Prostate gland (tissue), 2 donors: ENCODE measurements around the gene BCL2L1. TPM values are rescaled to one million over a fixed set of nuclear protein-coding genes. Genes with fewer than 3 reads are reported as not detected.
A peak's percentile ranks its signal among the peaks of the same experiment; 100 is the strongest.
"Not testable (repeated sequence)": the region's sequence is repeated elsewhere in the genome, so short reads cannot be mapped to it uniquely, and the experiment has no call there.

Experiments used
- DNase-seq: peaks from one replicate; pipeline ENCODE4 v3.0.0-alpha.2; 2019; ENCODE audit warnings: low spot score
- H3K27ac ChIP-seq, 2 donors: fragments of 200-600 bp; sonication (generic); 2 replicates each; pipeline ENCODE4 v1.5.1; 2017 to 2019
- H3K27me3 ChIP-seq: fragments of 200-600 bp; sonication (generic); replicated peaks from 2 replicates; pipeline ENCODE4 v1.5.1; 2019; ENCODE audit not compliant: insufficient read depth
- H3K36me3 ChIP-seq, 2 donors: fragments of 200-600 bp; sonication (generic); 1 replicate in 1 of 2; 2 replicates in 1 of 2; pipeline versions ENCODE4 v1.5.1 to v1.8.1; 2017 to 2019
- H3K4me1 ChIP-seq: fragments of 200-600 bp; sonication (generic); replicated peaks from 2 replicates; pipeline ENCODE4 v1.5.1; 2019
- H3K4me3 ChIP-seq, 2 donors: fragments of 200-600 bp; sonication (generic); 2 replicates each; pipeline ENCODE4 v1.5.1; 2017 to 2019
- H3K9me3 ChIP-seq: fragments of 200-600 bp; sonication (generic); 2 replicates; pipeline ENCODE4 v1.5.1; 2017
- POLR2A ChIP-seq: fragments of 450-650 bp; IDR thresholded peaks from one replicate; pipeline ENCODE4 v1.6.1; 2016; ENCODE audit warnings: antibody characterized with exemption, mild to moderate bottlenecking
- POLR2AphosphoS5 ChIP-seq: sonication (generic); formaldehyde crosslinking; IDR thresholded peaks from one replicate; pipeline ENCODE4 v1.6.1; 2017; ENCODE audit warnings: antibody characterized with exemption
- WGBS: methylation state at CpG from one replicate; pipeline ENCODE4 v1.1.5; 2018; 5-methylcytosine and 5-hydroxymethylcytosine counted together
- intact Hi-C: fragments of 100-400 bp; cut with DNase I; formaldehyde crosslinking; loops from one replicate; pipeline ENCODE4 v1.14.2; 2022
- total RNA-seq, 2 donors: library from RNA; depleted of rRNA; stranded (reverse); fragments of >200 nt; gene quantifications; one replicate each; pipeline ENCODE4 v1.1.0, GENCODE V29; 2016
- TF ChIP-seq, protein P1 (sequence below), 4 experiments: fragments of 200-600 bp in 2 of 4; fragments of 450-650 bp in 2 of 4; sonication (generic) in 2 of 4; IDR thresholded peaks; 1 replicate in 3 of 4; 2 replicates in 1 of 4; pipeline ENCODE4 v1.5.1; 2016 to 2019; ENCODE audit warnings: antibody characterized with exemption in 4 of 4, mild to moderate bottlenecking in 2 of 4, moderate library complexity in 2 of 4

The BCL2L1 gene
- total RNA-seq, 2 donors from 2014 or later, result 127 to 155 TPM

DNA sequence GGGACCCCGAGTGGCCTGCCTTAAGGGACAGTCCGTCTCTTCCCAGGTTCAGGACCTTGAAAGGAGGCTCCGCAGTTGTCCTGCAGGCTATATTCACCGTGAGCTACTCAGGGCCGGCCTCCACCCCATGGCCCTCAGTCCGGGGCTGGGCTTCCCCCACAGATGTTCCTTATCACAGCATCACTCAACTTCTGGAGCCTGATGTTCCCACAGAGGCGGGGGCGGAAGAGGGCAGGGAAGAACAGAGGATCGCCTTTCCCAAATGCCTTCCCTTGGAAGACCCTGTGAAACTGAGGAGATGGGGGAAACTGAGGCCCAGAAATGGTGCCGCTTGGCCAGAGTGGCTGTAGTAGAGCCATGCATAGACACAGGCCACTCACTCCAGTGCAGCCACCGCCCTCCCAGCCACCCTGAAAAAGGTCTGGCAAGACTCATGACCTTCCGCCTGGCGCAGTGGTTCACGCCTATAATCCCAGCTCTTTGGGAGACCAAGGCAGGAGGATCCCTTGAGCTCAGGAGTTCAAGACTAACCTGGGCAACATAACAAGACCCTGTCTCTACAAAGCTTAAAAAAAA lies 89.2 kb downstream of the BCL2L1 start:
- no peak for DNase-seq
- 69% methylated on average over 14 of the region's 14 CpGs for WGBS
- H3K36me3 ChIP-seq, result no peaks in the 10 kb centered on the region
- TF ChIP-seq POLR2AphosphoS5 (no peak), POLR2A (no peak)
- TF ChIP-seq, protein P1, sequence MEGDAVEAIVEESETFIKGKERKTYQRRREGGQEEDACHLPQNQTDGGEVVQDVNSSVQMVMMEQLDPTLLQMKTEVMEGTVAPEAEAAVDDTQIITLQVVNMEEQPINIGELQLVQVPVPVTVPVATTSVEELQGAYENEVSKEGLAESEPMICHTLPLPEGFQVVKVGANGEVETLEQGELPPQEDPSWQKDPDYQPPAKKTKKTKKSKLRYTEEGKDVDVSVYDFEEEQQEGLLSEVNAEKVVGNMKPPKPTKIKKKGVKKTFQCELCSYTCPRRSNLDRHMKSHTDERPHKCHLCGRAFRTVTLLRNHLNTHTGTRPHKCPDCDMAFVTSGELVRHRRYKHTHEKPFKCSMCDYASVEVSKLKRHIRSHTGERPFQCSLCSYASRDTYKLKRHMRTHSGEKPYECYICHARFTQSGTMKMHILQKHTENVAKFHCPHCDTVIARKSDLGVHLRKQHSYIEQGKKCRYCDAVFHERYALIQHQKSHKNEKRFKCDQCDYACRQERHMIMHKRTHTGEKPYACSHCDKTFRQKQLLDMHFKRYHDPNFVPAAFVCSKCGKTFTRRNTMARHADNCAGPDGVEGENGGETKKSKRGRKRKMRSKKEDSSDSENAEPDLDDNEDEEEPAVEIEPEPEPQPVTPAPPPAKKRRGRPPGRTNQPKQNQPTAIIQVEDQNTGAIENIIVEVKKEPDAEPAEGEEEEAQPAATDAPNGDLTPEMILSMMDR (IDR thresholded peaks at IDR 0.05), result no peak
- no peaks in the 10 kb centered on the region for H3K9me3 ChIP-seq
- intact Hi-C loops, result no loop called here
- no peaks in the 10 kb centered on the region for H3K27me3 ChIP-seq
- no peaks in the 10 kb centered on the region for H3K4me1 ChIP-seq
- H3K4me3 ChIP-seq, result no peak overlapping the region
- H3K27ac ChIP-seq, result no peak overlapping the region

DNA sequence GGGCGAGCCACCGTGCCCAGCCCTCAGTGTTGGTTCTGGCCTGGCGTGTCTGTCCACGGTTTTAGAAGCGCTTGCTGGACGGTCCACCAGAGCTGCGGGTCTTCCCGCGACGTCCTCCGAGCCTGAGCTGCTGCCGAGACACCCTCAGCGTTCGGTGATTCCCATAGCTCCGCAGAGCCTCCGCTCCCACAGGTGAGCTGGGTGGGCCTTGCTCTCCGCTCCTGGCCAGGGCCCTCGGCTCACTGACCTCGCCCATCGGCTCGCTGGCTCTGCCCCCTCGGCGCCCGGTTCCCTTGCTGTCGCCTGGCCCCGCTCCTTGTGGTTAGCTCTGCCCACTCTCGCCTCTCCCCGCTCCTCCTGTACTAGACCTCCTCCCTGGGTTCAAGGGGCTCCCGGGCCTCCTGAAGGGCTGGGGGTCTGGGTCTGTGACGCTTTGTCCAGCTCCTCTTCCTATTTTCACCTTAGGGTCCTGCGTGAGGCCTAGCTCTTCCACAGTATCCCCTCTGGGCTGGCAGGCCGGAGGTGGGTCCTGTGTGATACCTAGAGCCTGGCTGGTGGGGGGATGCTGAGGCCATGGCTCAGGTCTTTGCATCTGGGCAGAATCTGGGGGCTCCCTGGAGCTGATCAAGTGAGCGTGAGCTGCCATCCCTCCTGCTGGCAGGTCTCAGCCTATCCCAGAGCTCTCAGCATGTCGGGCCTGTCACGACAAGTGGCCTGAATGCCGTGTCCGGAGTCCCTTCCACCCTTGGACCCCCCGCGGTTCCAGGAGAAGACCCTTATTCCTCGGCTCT lies 89.9 kb downstream of the BCL2L1 start:
- H3K27ac ChIP-seq, result no peak overlapping the region
- no peak for DNase-seq
- TF ChIP-seq POLR2A (no peak), POLR2AphosphoS5 (no peak)
- TF ChIP-seq, protein P1 (IDR thresholded peaks at IDR 0.05), result no peak
- WGBS, result 84% methylated on average over 39 of the region's 40 CpGs
- no peaks in the 10 kb centered on the region for H3K9me3 ChIP-seq
- H3K4me3 ChIP-seq, result no peak overlapping the region
- intact Hi-C loops, result no loop called here
- H3K36me3 ChIP-seq, result no peaks in the 10 kb centered on the region
- H3K27me3 ChIP-seq, result no peaks in the 10 kb centered on the region
- no peaks in the 10 kb centered on the region for H3K4me1 ChIP-seq

DNA sequence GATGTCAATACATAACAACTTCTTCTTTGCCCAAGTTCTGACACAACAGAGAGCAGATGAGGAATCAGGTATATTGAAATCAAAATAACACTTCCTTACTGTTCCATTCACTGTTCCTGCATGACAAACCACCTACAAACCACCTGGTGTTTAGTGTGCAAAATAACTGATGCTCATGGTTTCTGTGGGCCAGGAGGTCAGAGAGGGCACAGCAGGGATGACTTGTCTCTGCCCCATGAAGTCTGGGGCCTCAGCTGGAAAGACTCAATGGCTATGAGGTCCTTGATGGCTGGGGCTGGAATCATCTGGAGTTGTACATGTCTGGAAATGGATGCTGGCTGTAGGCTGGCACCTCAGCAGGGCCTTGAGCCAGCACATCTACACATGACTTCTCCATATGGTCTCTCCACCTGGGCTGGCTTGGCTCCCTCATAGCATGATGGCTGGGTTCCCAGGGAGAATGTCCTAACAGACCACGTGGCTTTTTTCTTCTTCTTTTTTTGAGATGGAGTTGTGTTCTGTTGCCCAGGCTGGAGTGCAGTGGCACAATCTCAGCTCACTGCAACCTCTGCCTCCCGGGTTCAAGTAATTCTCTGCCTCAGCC lies 92.4 kb downstream of the BCL2L1 start:
- no peaks in the 10 kb centered on the region for H3K27me3 ChIP-seq
- H3K9me3 ChIP-seq, result no peaks in the 10 kb centered on the region
- TF ChIP-seq, protein P1 (IDR thresholded peaks at IDR 0.05), result no peak
- TF ChIP-seq POLR2AphosphoS5 (peak; percentile 20), POLR2A (no peak)
- no peaks in the 10 kb centered on the region for H3K36me3 ChIP-seq
- H3K27ac ChIP-seq, result no peak overlapping the region
- H3K4me1 ChIP-seq, result no peaks in the 10 kb centered on the region
- WGBS, result 28% methylated on average over 2 of the region's 2 CpGs
- no peak overlapping the region for H3K4me3 ChIP-seq
- intact Hi-C loops, result no loop called here
- peak; percentile 46 for DNase-seq

DNA sequence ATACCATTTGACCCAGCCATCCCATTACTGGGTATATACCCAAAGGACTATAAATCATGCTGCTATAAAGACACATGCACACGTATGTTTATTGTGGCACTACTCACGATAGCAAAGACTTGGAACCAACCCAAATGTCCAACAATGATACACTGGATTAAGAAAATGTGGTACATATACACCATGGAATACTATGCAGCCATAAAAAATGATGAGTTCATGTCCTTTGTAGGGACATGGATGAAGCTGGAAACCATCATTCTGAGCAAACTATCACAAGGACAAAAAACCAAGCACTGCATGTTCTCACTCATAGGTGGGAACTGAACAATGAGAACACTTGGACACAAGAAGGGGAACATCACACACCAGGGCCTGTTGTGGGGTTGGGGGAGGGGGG lies 94.6 kb downstream of the BCL2L1 start:
- H3K4me3 ChIP-seq, H3K36me3 ChIP-seq, H3K27ac ChIP-seq, H3K4me1 ChIP-seq, intact Hi-C loops, DNase-seq, H3K27me3 ChIP-seq, H3K9me3 ChIP-seq: not testable (repeated sequence)
- 38% methylated on average over 2 of the region's 2 CpGs for WGBS

DNA sequence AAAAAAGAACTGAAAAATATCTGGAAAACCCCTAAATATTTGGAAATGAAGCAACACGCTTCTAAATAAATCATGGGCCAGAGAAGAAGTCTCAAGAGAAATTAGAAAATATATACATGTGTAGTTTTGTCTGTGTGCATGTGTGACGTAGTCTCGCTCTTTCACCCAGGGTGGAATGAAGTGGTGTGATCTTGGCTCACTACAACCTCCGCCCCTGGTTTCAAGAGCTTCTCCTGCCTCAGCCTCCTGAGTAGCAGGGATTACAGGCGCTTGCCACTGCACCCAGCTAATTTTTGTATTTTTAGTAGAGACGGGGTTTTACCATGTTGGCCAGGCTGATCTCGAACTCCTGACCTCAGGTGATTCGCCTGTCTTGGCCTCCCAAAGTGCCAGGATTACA lies 96.1 kb downstream of the BCL2L1 start:
- H3K4me1 ChIP-seq, DNase-seq, H3K4me3 ChIP-seq, H3K9me3 ChIP-seq, H3K36me3 ChIP-seq, H3K27me3 ChIP-seq, intact Hi-C loops, H3K27ac ChIP-seq: not testable (repeated sequence)
- whole genome bisulfite sequencing, result 90% methylated on average over 8 of the region's 8 CpGs

DNA sequence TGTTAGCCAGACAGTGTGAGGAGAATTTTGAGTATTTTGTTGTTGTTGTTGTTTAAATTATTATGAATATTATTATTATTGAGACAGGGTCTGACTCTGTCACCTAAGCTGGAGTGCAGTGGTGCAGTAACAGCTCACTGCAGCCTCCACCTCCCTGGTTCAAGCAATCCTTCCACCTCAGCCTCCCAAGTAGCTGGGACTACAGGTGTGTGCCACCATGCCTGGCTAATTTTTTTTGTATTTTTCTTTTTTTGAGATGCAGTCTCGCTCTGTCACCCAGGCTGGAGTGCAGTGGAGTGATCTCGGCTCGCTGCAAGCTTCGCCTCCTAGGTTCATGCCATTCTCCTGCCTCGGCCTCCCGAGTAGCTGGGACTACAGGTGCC lies 99.6 kb downstream of the BCL2L1 start:
- 98% methylated on average over 6 of the region's 6 CpGs for WGBS
- H3K36me3 ChIP-seq, H3K27ac ChIP-seq, H3K27me3 ChIP-seq, DNase-seq, intact Hi-C loops, H3K9me3 ChIP-seq, H3K4me3 ChIP-seq, H3K4me1 ChIP-seq: not testable (repeated sequence)
